HL-60/S4 (cell line): ENCODE results near the gene UTF1.

ENCODE experiments used
- in situ Hi-C: fragments of 300-500 bp; cut with MboI; formaldehyde crosslinking; loops from 2 replicates; pipeline ENCODE4 v1.14.3; 2022; ENCODE audit warnings: low sequenced_read_pairs

Gene UTF1

DNA sequence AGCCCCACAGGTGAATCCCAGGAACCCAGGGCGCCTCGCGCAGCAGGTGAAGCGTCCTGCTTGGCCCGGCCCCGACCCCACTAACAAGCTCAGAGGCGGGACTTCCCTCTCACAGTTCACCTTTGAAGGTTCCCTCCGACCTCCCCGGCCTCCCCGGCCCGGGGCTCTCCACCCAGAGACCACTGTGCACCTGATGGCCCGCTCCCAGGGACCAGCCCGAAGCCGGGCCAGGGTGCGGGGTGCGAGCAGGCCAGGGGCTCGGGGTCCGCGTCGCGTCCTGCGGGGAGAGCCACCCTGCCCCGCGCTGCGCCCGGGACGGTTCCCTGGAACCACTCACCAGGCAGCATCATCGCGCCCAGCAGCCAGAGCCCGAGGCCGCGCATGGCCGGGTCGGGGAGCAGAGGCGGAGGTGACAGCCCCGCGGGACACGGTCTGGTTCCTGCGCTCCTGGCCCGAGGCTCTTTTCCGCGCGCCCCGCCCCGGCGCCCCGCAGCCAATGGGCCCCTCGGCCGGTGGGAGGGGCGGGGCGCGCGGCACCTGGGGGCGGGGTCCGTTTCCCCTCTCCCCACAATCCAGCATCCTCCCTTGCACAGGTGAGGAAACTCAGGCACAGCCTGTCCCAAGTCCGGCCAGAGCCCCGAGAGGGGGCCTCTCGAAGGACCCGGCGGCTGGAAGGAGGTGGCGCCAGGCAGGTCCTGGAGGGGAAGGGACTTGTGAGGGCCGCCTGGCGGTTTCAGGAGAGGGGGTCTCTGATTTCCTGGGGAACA, 46.6 kb downstream of the UTF1 start, which contains the start of gene ADAM8:
ADAM8 (minus strand) TSS at position 434 of the 767 bp plus-strand sequence; CDS start at position 383, 51 bp downstream.
- in situ Hi-C loops: no loop called here

DNA sequence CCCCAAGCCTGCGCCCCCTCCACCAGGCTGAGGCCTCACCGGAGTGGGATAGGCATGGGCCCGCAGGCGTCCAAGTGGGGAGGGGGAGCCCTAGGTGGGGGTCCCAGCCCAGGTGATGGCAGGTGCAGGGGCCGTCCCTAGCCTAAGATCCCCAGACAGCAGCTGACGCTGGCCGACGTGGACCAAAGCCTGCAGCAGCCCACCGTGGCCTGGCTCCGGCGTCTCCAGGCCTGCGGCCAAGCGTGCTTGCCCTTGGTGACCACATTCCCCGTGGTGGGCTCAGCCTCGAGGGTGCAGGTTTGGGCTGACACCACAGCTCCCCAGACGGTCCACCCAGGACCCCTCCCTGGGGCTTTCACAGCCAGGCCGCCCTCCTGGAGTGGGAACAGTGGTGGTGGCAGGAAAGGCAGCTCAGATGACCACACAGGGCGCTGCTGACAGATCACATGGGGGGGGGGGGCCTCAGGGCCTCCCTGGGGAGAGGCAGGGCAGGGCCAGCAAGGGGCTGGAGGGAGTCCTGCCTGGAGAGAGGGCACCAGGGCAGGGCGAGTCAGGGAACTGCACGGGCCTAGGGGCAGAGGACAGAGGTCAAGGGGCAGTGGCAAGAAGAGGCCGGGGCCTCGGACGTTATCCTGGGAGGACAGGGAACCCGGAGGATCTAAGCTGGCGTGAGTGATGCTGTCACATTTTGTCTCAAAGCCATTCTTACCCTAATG, 47.4 kb downstream of the UTF1 start:
- in situ Hi-C loops: no loop called here

DNA sequence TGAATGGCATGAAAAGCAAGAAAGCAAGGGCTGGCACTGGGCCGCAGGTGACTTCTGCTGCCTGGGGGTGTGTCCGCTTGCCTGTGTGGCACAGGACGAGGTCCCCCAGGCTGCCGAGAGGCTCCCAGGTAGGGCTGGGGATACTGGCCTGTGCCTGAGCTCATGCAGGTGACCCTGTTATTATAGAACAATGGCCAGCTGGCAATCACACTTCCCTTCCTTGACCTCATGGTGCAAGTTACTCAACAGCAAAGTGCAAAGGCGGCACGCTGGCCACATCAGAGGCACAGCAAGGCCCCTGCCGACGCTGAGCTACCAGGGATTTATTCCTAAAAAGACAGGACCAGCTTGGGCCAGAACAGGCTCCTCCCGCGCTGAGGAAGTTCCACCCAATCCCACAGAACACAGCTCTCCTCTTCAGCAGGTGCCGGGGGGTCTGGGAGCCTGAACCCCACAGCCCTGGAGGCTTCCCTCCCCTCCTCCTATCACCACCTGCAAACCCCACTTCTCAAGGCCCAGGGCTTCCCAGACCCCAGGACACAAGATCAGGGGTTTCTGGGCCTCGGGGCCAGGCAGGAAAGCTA, 48.1 kb downstream of the UTF1 start:
- in situ Hi-C loops: no loop called here

DNA sequence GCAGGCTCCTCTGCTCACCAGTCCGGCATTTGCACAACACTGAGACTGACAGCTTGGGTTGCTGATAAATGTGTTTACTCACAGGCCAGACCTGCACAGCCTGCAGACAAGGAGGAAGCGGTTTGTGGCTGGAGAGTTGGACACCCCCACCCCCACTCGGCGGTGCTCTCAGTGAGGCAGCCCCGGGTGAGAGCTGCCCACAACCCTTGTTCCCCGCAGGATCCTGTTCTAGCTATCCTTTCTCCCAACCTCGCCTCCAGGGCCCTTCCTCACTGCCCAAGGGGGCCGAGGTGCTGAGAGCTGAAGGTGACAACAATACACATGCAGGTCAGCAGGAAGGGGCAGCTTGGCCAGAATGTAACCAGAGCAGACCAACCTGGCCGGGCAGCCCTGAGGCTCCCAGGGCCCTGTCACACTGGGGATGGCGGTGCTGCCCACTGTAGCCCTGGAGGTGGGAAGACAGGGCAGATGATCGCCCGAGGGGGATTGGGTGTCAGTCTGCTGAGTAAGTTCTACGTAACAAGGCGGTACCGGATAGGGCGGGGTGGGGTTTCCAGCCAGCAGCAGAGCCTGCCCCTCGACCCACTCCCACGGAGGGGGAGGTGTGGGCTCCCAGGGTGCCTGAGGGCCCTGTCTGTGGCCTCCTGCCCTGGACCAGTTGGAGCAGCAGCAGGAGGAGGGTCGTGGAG, 48.7 kb downstream of the UTF1 start:
- in situ Hi-C loops: no loop called here

DNA sequence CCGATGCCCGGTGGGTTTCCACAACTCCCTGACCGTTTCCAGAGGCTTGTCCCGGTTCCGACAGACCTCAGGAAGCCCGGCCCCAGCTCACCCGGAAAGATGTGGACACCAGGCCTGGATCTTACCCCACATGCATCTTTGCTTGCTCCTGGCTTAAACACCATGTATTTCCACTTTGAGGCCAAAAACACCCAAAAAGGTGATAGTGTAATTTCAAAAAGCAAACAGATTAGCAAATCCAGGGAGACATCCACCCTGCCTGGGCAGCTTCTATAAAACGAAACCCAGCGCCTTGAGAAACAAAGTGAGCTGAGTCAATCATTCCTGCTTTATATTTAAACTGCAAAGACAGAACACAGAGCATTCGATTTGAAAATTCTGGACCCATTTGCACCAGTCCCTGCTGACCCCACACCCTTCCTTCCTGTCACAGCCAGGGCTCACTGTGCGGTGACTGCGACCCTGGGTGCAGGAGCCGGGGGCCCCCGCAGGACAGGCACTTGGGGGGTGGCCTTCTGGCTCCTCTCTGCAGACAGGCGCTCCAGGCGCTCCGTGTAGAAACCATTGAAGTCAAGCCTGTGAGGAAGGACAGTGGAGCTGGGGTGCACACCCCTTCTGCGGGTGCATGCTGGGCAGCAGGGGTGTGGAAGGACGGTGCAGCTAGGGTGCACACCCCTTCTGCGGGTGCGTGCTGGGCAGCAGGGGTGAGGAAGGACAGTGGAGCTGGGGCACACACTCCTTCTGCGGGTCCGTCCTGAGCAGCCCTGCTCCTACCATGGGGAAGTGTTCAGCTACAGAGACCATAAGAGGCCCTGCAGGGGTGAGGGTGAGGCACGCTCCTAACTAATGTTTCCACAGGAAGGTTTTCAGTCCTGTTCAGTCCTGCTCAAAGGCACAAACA, 49.6 kb downstream of the UTF1 start:
- in situ Hi-C loops: no loop called here

DNA sequence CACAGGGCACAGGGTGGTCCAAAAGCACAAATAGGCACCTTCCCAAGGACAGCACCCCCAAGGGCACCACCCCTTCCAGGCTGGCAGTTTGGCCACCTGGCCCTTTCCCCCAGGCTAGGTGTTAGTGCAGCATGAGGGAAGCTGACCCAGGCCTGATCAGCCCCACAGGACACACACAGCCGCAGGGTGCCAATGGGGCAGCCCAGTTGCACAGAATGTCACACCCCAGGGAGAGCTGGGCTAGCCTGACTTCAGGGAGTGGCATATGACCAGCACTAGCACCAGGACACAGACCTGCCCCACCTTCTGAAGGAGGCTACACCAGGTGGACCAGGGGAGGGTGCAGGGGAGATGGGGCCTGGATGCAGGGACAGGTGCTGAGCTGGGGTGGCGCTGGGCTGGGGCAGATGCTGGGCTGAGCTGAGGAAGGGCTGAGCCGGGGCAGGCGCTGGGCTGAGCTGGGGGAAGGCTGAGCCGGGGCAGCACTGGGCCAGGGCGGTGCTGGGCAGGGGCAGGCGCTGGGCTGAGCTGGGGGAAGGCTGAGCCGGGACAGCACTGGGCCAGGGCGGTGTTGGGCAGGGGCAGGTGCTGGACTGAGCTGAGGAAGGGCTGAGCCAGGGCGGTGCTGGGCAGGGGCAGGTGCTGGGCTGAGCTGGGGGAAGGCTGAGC, 50.5 kb downstream of the UTF1 start:
- in situ Hi-C loops: no loop called here

DNA sequence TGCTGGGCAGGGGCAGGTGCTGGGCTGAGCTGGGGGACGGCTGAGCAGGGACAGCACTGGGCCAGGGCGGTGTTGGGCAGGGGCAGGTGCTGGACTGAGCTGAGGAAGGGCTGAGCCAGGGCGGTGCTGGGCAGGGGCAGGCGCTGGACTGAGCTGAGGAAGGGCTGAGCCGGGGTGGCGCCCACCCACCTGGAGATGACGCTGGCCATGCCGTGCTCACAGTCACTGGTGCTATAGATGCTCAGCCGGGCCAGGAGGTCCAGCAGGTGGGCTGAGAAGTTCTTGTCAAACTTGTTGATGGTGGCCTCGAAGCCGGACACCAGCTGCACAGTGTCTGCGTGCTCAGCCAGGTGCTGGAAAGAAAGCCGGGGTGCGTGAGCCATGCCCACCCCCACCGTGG, 51.1 kb downstream of the UTF1 start:
- in situ Hi-C loops: no loop called here
